Neural cell (in vitro differentiated cells): Measurements from ENCODE around the gene CACNA1D. TPM values are rescaled to one million over a fixed set of nuclear protein-coding genes. Genes with fewer than 3 reads are reported as not detected.

Experiments used
- H2AFZ ChIP-seq: fragments of 200-600, 300-800 bp; sonication (generic), shearing (Covaris generic); 2 replicates; pipeline ENCODE4 v1.6.0; 2014; ENCODE audit warnings: low read depth, mild to moderate bottlenecking, antibody characterized with exemption, low read length, moderate library complexity
- H3F3A ChIP-seq: fragments of 200-600 bp; shearing (Covaris generic); 2 replicates; pipeline ENCODE4 v1.6.1; 2016; ENCODE audit warnings: mild to moderate bottlenecking, moderate library complexity, mixed read lengths, antibody characterized with exemption, low read length; ENCODE audit not compliant: insufficient read depth, poor library complexity, severe bottlenecking
- H3K27ac ChIP-seq: fragments of 200-600, 300-800 bp; sonication (generic), shearing (Covaris generic); 2 replicates; pipeline ENCODE4 v1.5.1; 2014; ENCODE audit warnings: mild to moderate bottlenecking, low read length, moderate library complexity
- H3K27me3 ChIP-seq: fragments of 300-800, 200-600 bp; sonication (generic), shearing (Covaris generic); 2 replicates; pipeline ENCODE4 v1.6.0; 2014; ENCODE audit warnings: mild to moderate bottlenecking, low read depth, low read length, moderate library complexity; ENCODE audit not compliant: insufficient read depth
- H3K36me3 ChIP-seq: fragments of 300-800, 200-600 bp; sonication (generic), shearing (Covaris generic); 2 replicates; pipeline ENCODE4 v1.5.1; 2014; ENCODE audit warnings: mild to moderate bottlenecking, antibody characterized with exemption, low read length, moderate library complexity; ENCODE audit not compliant: insufficient read depth
- H3K4me2 ChIP-seq: fragments of 300-800, 200-600 bp; sonication (generic), shearing (Covaris generic); 2 replicates; pipeline ENCODE4 v1.6.0; 2014; ENCODE audit warnings: mild to moderate bottlenecking, low read length
- H3K4me3 ChIP-seq: fragments of 300-800, 200-600 bp; sonication (generic), shearing (Covaris generic); 2 replicates; pipeline ENCODE4 v1.5.1; 2014; ENCODE audit warnings: mild to moderate bottlenecking, low read length, moderate library complexity
- H3K79me2 ChIP-seq: fragments of 200-600 bp; shearing (Covaris generic); replicated peaks from 2 replicates; pipeline ENCODE4 v1.6.0; 2014; ENCODE audit warnings: mild to moderate bottlenecking, low read length, moderate library complexity; ENCODE audit not compliant: insufficient read depth
- H3K9ac ChIP-seq: fragments of 300-800, 200-600 bp; sonication (generic), shearing (Covaris generic); 2 replicates; pipeline ENCODE4 v1.6.1; 2016; ENCODE audit warnings: mild to moderate bottlenecking, low read length, mixed read lengths
- H3K9me2 ChIP-seq: fragments of 200-600 bp; shearing (Covaris generic); 2 replicates; pipeline ENCODE4 v1.6.1; 2016; ENCODE audit warnings: mild to moderate bottlenecking, low read length, mixed read lengths; ENCODE audit not compliant: insufficient read depth
- H3K9me3 ChIP-seq: fragments of 200-600, 300-800 bp; sonication (generic), shearing (Covaris generic); 2 replicates; pipeline ENCODE4 v1.6.1; 2016; ENCODE audit warnings: mild to moderate bottlenecking, mixed run types, low read length, moderate library complexity, mixed read lengths
- H4K20me1 ChIP-seq: fragments of 200-600 bp; shearing (Covaris generic); 2 replicates; pipeline ENCODE4 v1.6.1; 2016; ENCODE audit warnings: mild to moderate bottlenecking, mixed run types; ENCODE audit not compliant: insufficient read depth
- CTCF ChIP-seq: fragments of 450-650 bp; IDR thresholded peaks from 2 replicates; pipeline ENCODE4 v1.5.1; 2014; ENCODE audit warnings: antibody characterized with exemption, mild to moderate bottlenecking, moderate library complexity; ENCODE audit not compliant: poor library complexity, severe bottlenecking
- EP300 ChIP-seq: fragments of 450-650 bp; conservative IDR thresholded peaks from 2 replicates; pipeline ENCODE4 v1.6.1; 2014; ENCODE audit warnings: antibody characterized with exemption, mild to moderate bottlenecking, moderate library complexity; ENCODE audit not compliant: poor library complexity, severe bottlenecking
- EZH2 ChIP-seq: fragments of 200-600, 300-800 bp; shearing (Covaris generic), sonication (generic); IDR thresholded peaks from 2 replicates; pipeline ENCODE4 v1.6.1; 2014; ENCODE audit warnings: antibody characterized with exemption, low read length, borderline replicate concordance, mild to moderate bottlenecking; ENCODE audit not compliant: insufficient read depth, poor library complexity, severe bottlenecking
- MXI1 ChIP-seq: fragments of 450-650 bp; conservative IDR thresholded peaks from 2 replicates; pipeline ENCODE4 v1.6.1; 2014; ENCODE audit warnings: antibody characterized with exemption, mild to moderate bottlenecking; ENCODE audit not compliant: poor library complexity, severe bottlenecking
- POLR2AphosphoS5 ChIP-seq: IDR thresholded peaks from 2 replicates; pipeline ENCODE4 v1.6.1; 2012
- RAD21 ChIP-seq: fragments of 450-650 bp; conservative IDR thresholded peaks from 2 replicates; pipeline ENCODE4 v1.6.1; 2014; ENCODE audit warnings: antibody characterized with exemption, mild to moderate bottlenecking, moderate library complexity
- REST ChIP-seq: IDR thresholded peaks from 2 replicates; pipeline ENCODE4 v1.6.1; 2012; ENCODE audit warnings: borderline replicate concordance
- SMC3 ChIP-seq: fragments of 450-650 bp; conservative IDR thresholded peaks from 2 replicates; pipeline ENCODE4 v1.6.1; 2014; ENCODE audit warnings: antibody characterized with exemption, mild to moderate bottlenecking, moderate library complexity; ENCODE audit not compliant: poor library complexity
- TAF1 ChIP-seq: IDR thresholded peaks from 2 replicates; pipeline ENCODE4 v1.6.1; 2012; ENCODE audit warnings: low read depth
- polyA plus RNA-seq: library from polyadenylated mRNA; depleted of rRNA; stranded (reverse); fragments of >200 nt; gene quantifications from 2 replicates; pipeline ENCODE4 v1.2.3, GENCODE V29; 2014

Gene CACNA1D
- polyA plus RNA-seq, 1 donor from 2014 or later: 22.5 TPM

DNA sequence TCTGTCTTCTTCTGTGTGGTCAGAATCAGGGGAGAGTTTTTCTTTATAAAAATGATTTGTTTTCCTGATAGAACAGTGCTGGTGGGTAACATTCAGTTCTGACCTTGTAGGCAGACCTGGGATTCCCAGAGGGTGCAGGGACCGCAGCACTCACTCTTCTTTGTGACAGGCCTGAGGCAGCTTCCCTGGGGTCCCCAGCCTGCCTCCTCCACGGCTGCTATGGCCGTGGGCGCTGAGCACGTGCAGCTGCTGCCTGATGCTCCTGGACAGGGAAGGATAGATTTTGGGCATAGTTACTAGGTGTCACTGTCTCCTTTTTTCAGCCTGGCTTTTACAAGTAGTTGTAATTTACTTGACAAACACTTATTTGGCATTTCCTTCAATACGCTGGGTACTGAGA, 39.1 kb downstream of the CACNA1D start:
- H4K20me1 ChIP-seq: no peaks in the 10 kb centered on the region
- no peak overlapping the region for H2AFZ ChIP-seq
- TF ChIP-seq POLR2AphosphoS5: no peak
- no peak for TF ChIP-seq MXI1
- no peak for TF ChIP-seq CTCF
- TF ChIP-seq REST: no peak
- no peak for TF ChIP-seq EZH2
- no peak for TF ChIP-seq EP300
- no peak for TF ChIP-seq RAD21
- TF ChIP-seq TAF1: no peak
- TF ChIP-seq SMC3: no peak

DNA sequence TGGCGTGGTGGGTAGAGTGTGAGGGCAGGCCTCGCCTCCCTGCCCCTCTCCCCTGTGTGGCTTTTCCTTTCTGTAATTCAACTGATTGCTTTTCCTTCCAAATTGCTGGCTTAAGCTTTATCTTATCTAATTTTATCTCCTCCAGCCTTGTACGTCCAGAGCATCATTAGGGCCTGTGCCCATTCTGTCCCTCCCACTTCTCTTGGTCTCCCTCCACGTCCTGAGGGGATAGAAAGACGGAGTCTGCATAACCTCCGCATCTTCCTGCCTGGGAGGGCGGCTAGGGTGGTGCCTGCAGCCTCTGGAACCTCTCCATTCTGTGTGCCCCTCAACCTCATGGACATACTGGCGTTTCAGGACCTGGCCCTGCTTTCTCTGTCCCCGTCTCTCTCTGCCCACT, 39.8 kb downstream of the CACNA1D start:
- no peaks in the 10 kb centered on the region for H4K20me1 ChIP-seq
- H3K4me3 ChIP-seq: no peak overlapping the region
- TF ChIP-seq MXI1 (no peak), RAD21 (no peak), EP300 (no peak), EZH2 (no peak)
- H3F3A ChIP-seq: no peaks in the 10 kb centered on the region
- no peak overlapping the region for H3K9ac ChIP-seq
- H3K36me3 ChIP-seq: no peaks in the 10 kb centered on the region
- H3K27ac ChIP-seq: no peak overlapping the region
- H3K79me2 ChIP-seq: no peaks in the 10 kb centered on the region
- no peaks in the 10 kb centered on the region for H3K9me3 ChIP-seq
- H2AFZ ChIP-seq: no peak overlapping the region
- no peak overlapping the region for H3K4me2 ChIP-seq
- no peaks in the 10 kb centered on the region for H3K27me3 ChIP-seq
- H3K9me2 ChIP-seq: no peaks in the 10 kb centered on the region

More for the DNA sequence above, 39.1 kb downstream of the CACNA1D start:
- H3K27me3 ChIP-seq: no peaks in the 10 kb centered on the region
- no peak overlapping the region for H3K27ac ChIP-seq
- H3F3A ChIP-seq: no peaks in the 10 kb centered on the region
- no peak overlapping the region for H3K4me3 ChIP-seq
- H3K36me3 ChIP-seq: no peaks in the 10 kb centered on the region
- H3K4me2 ChIP-seq: no peak overlapping the region
- H3K9me3 ChIP-seq: no peaks in the 10 kb centered on the region
- H3K9me2 ChIP-seq: no peaks in the 10 kb centered on the region
- no peak overlapping the region for H3K9ac ChIP-seq
- H3K79me2 ChIP-seq: no peaks in the 10 kb centered on the region
